Stimulated activated CD8-positive, alpha-beta memory T cell treated with anti-CD3 and anti-CD28 coated beads, Interleukin-12 subunit alpha, Interleukin-12 subunit beta, amount 100 ng/mL, for 1 hour (primary cell): ENCODE measurements around the gene MRGPRD.
"Not testable (repeated sequence)": the region's sequence is repeated elsewhere in the genome, so short reads cannot be mapped to it uniquely, and the experiment has no call there.

Experiments used
- DNase-seq: peaks from one replicate; pipeline ENCODE4 v3.0.0-alpha.2; 2020; ENCODE audit warnings: low read depth

MRGPRD gene

GRCh38 chr11:68993546-68993945 lies 12.8 kb upstream of the MRGPRD start:
- DNase-seq, result no peak

DNA sequence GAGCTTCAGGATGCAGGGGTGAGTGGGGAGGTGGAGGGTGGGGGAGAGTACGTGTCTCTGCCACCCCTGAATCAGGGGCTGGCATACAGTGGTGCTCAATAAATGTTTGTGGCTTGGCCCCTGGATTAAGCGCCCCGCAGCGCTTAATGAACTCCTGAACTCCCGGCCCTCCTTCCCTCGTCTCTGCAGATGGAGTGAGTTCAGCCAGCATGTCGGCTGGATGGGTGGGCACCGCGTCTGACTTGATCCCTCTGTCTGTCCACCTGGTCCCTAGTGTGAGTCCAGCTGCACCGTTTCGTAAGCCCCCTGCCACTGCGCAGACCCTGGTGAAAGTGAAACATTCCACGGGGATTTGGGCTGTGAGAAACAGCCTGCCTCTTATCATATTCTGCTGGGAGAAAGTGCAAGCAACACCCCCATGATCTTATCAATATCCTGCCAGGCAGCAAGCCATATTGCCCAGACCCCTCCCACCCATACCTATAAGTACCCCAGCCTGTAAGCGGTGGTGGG lies 12.0 kb upstream of the MRGPRD start:
- DNase-seq, result no peak

DNA sequence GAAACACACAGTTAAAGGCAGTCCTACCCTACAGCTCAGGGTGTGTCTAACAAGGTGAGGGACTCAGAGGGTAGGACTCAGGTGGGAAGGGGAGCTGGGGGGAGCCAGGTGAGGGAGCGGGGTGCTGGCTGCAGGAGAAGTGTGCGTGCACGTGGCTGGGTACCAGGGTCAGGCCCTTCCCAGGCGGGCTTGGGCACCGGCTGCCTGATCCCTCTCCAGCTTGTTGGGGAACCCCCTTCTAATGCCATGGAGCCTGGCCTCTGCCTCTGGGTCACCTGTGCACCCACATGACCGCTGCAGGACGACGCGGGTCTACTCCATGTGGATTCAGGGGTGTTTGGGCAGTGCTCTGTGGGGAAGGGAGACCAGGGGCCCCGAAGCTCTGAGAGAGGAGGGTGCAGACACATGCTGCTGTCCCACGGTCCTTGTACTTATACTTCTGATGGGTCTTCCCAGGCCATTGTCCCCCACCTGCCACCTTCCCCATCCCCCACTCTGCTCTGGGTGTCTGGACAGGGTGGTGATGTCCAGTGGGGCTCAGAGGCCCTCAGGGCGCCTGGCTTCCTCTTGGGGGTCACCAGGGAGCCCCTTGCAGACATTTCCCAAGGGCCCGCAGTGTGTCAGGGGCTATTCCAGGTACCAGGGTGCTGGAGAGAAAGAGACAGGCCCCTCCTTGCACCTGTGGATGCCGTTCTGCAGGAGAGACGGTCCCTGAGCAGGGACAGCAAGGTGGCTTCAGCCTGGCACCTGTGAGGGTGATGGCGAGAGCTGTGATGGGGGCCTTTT lies 10.4 kb upstream of the MRGPRD start:
- no peak for DNase-seq

- no peak for DNase-seq
Measured at GRCh38 chr11:68989936-68990606, 9.3 kb upstream of the MRGPRD start.

DNA sequence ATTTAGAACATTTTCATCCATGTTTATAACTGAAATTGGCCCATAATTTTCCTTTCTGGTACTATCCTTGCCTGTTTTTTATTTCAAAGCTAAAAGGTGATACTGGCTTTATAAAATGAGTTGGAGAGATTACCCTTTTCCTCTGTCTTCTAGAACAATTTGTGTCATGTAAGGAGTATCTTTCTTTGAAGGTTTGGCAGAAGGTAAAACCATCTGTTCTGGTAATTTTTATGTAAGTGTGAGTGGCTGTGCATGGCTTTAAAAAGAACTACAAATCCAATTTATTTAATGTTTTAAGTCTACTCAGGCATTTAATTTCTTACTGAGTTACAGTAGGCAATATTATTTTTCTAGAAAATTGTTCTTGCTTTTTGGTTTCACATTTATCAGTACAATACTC lies 7.7 kb upstream of the MRGPRD start:
- no peak for DNase-seq

DNA sequence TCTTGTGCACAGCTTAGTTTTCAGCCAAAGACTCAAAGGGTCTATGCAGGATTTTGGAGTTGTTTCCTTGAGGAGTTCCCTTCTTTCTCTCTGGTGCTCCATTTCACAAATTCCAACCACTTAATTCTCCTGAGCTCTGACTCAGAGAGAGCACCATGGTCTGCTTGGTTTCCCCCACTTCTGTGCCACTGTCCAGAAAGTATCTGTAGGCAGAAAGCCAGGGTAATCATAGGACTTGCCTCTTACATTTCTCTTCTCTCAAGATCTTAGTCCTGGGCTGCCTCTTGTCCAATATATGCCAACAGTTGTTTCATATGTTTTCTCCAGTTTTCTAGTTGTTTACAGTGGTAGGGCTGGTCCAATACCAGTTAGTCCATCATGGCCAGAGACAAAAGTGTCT lies 6.4 kb upstream of the MRGPRD start:
- no peak for DNase-seq

- DNase-seq, result no peak
Measured at GRCh38 chr11:68983801-68984200, 3.0 kb upstream of the MRGPRD start.

GRCh38 chr11:68982134-68982533 lies 1.3 kb upstream of the MRGPRD start:
- DNase-seq, result no peak

GRCh38 chr11:68979931-68980775 lies 633 bp downstream of the MRGPRD start:
- DNase-seq, result no peak

- DNase-seq, result no peak
Measured at GRCh38 chr11:68978931-68979594, 1.7 kb downstream of the MRGPRD start.

DNA sequence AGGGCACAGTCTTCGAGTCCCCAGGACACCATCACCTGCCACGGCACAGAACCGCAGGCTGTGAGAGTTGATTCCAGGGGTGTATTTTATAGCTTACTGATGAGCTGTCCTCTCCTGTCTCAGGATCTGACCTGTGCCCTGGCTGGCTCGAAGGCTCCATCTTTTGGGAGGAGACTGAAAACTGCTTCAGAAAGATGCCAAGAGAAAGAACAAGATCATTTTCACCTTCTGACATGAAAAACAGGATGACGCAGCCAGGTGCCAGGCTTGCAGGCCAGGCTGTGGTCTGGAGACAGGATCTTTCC lies 2.2 kb downstream of the MRGPRD start:
- no peak for DNase-seq

DNA sequence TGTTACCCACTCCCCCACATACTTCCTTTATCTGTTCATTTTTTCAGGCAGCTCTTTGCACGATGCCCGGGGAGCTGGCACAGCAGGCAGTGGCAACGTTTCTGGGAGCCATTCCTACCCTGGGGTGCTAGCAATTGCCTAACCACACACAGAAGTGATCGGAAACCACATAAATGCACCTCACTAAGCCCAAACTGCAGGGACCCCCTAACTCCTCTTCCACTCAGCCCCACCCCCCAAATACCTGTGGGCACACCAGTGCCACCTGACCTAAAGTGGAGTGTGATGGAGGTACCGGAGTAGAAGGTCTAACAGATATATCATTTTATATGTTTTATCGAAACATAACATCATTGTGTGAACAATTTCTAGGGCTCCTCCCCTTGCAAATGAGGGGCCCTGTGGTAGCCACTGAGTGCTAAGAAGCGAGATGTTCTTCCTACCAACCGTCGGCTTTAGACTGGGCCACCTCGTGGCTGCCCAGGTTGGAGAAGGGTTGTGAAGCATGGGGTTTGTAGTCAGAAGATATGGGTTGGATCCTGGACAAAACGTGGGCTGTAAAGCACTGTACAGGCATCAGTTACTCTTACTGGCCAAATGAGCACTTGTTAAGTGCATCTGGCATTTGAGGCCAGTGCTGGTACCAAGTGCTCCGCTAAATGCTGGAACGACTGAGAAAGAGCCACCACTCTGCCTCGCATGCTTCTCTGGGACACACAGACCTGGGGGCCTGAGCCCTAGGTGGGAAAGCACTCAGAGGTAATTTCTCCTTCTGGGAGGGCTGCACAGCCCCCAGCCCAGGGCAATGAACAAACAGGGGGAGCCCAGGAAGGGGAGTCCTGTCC lies 2.8 kb downstream of the MRGPRD start:
- no peak for DNase-seq

- DNase-seq, result no peak
Measured at GRCh38 chr11:68976563-68976962, 4.2 kb downstream of the MRGPRD start.

DNA sequence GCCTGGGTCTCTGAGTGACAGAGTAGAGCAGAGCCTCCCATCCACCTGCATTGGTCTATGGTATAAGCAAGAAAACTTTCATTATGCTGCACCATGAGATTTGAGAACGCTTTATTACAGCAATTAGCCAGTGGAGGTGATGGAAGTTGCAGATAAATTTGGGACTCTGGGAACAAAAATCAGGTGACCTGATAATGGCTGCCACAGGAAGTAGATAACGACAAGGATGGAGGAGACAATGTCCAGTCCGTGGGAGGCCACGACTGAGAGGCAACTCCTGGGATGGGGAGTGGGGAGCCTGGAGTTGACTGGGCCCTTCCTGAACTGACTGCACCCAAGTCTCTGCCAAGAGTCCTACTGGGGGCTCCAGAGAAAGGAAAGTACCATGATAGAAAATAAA lies 4.7 kb downstream of the MRGPRD start:
- DNase-seq, result no peak

DNA sequence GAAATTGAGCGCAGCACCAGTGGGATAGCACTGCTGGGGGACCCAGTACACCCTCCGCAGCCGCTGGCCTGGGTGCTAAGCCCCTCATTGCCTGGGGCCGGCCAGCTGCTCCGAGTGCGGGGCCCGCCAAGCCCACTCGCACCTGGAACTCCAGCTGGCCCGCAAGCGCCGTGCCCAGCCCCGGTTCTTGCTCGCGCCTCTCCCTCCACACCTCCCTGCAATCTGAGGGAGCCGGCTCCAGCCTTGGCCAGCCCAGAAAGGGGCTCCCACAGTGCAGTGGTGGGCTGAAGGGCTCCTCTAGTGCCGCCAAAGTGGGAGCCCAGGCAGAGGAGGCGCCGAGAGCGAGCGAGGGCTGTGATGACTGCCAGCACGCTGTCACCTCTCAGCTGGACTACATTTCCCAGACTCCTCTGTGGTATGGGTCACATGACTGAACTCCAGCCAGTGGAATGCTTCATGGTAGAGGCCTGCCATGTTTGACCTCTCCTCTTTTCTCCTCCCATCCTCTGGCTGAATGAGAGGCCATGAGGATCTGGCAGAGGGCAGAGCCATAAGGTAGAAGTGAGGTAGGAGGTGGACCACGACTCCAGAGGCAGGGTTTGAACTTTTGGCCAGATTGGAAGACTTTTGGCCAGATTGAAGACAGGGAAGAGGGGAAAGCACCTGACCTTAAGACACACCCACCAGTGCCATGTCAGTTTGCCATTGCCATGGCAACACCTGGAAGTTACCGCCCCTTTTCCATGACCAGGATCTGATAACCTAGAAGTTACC lies 6.2 kb downstream of the MRGPRD start:
- no peak for DNase-seq

GRCh38 chr11:68973706-68974105 lies 7.1 kb downstream of the MRGPRD start:
- DNase-seq, result not testable (repeated sequence)

DNA sequence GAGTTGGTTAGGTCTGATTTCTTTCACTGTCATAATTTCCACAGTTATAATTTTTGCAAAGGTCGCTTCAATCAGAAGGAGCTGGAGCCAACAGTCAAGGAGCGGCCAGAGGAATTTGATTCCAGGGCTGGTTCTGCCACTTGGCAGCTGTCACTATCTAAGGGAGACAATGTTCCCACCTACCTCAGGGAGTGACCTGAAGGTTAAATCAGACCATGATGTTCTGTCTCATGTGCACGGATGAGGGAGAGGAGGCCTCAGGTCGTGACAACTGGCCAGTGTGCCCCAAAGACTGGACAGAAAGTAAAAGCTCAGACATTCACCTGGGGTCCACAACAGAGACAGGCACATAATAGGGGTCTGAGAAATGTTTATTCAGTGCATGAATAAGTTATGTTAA lies 7.6 kb downstream of the MRGPRD start:
- no peak for DNase-seq

- no peak for DNase-seq
Measured at GRCh38 chr11:68970921-68971636, 9.7 kb downstream of the MRGPRD start.

GRCh38 chr11:68969386-68969785 lies 11.4 kb downstream of the MRGPRD start:
- no peak for DNase-seq
